ENCODE data around the gene SSPN.

GRCh38 chr12:26277506-26278246 lies 82.3 kb downstream of the SSPN start:
- TF ChIP-seq, protein P1, sequence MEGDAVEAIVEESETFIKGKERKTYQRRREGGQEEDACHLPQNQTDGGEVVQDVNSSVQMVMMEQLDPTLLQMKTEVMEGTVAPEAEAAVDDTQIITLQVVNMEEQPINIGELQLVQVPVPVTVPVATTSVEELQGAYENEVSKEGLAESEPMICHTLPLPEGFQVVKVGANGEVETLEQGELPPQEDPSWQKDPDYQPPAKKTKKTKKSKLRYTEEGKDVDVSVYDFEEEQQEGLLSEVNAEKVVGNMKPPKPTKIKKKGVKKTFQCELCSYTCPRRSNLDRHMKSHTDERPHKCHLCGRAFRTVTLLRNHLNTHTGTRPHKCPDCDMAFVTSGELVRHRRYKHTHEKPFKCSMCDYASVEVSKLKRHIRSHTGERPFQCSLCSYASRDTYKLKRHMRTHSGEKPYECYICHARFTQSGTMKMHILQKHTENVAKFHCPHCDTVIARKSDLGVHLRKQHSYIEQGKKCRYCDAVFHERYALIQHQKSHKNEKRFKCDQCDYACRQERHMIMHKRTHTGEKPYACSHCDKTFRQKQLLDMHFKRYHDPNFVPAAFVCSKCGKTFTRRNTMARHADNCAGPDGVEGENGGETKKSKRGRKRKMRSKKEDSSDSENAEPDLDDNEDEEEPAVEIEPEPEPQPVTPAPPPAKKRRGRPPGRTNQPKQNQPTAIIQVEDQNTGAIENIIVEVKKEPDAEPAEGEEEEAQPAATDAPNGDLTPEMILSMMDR (IDR thresholded peaks at IDR 0.05; ENCODE audit: borderline replicate concordance, extremely low read depth, low read length, poor library complexity, severe bottlenecking), result no peak
- no peak for TF ChIP-seq EZH2 (IDR thresholded peaks at IDR 0.05; ENCODE audit: borderline replicate concordance, low read depth, low read length, severe bottlenecking)
